Measurements from ENCODE around the gene TOP1.

GRCh38 chr20:41047975-41048305 is 19.3 kb downstream of the TOP1 start:
- TF ChIP-seq EZH2phosphoT487 (IDR thresholded peaks at IDR 0.05) (no peak), EZH2 (IDR thresholded peaks at IDR 0.05) (no peak)
- TF ChIP-seq, protein P1, sequence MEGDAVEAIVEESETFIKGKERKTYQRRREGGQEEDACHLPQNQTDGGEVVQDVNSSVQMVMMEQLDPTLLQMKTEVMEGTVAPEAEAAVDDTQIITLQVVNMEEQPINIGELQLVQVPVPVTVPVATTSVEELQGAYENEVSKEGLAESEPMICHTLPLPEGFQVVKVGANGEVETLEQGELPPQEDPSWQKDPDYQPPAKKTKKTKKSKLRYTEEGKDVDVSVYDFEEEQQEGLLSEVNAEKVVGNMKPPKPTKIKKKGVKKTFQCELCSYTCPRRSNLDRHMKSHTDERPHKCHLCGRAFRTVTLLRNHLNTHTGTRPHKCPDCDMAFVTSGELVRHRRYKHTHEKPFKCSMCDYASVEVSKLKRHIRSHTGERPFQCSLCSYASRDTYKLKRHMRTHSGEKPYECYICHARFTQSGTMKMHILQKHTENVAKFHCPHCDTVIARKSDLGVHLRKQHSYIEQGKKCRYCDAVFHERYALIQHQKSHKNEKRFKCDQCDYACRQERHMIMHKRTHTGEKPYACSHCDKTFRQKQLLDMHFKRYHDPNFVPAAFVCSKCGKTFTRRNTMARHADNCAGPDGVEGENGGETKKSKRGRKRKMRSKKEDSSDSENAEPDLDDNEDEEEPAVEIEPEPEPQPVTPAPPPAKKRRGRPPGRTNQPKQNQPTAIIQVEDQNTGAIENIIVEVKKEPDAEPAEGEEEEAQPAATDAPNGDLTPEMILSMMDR (IDR thresholded peaks at IDR 0.05), result no peak

Data from neural progenitor cell (in vitro differentiated cells).